ENCODE results near the gene GRIK3. TPM values are rescaled to one million over a fixed set of nuclear protein-coding genes. Genes with fewer than 3 reads are reported as not detected.

Gene GRIK3
- total RNA-seq, 4 donors from 2014 or later = 0.75 to 9.8 (median 1.2) TPM

DNA sequence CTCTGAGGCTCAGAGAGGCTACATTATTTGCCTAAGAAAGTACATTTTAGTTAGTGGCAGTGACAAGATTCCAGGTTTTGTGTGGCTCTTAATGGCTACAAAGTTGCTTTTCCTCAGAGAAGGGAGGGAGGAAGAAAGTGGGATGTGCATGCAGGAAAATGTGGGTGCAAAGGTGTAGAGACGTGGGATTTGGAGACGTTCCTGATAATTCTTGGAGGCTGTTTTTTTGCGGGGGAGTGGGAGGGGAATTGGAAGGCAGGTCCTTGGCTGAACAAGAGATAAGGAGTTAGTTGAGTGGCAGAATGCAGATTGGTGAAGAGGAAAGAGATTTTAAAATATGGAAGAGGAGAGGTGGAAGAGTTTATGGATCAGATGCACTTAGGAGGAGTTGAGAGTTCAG, 258.1 kb downstream of the GRIK3 start:
- no peak for DNase-seq
- H3K9me3 ChIP-seq = no peaks in the 10 kb centered on the region
- H3K36me3 ChIP-seq = no peaks in the 10 kb centered on the region
- H3K4me1 ChIP-seq = no peaks in the 10 kb centered on the region
- peaks cover 50% of the 10 kb centered on the region for H3K27me3 ChIP-seq
- no peak overlapping the region for H3K4me3 ChIP-seq
- in situ Hi-C loops (cut with MboI; ENCODE audit: low pct_ligation_motif_present in 1 of 4, low pct_unique_long_range_greater_than_20kb in 1 of 4, low sequenced_read_pairs in 3 of 4) (no loop called here), intact Hi-C loops (cut with DNase I; ENCODE audit: low total_unique reads) (no loop called here)
- no peak overlapping the region for H3K27ac ChIP-seq
- TF ChIP-seq EP300 (IDR thresholded peaks at IDR 0.05; ENCODE audit: low read depth) (no peak), POLR2AphosphoS5 (IDR thresholded peaks at IDR 0.05) (no peak), POLR2A (IDR thresholded peaks at IDR 0.05) (no peak)
- TF ChIP-seq, protein P1, sequence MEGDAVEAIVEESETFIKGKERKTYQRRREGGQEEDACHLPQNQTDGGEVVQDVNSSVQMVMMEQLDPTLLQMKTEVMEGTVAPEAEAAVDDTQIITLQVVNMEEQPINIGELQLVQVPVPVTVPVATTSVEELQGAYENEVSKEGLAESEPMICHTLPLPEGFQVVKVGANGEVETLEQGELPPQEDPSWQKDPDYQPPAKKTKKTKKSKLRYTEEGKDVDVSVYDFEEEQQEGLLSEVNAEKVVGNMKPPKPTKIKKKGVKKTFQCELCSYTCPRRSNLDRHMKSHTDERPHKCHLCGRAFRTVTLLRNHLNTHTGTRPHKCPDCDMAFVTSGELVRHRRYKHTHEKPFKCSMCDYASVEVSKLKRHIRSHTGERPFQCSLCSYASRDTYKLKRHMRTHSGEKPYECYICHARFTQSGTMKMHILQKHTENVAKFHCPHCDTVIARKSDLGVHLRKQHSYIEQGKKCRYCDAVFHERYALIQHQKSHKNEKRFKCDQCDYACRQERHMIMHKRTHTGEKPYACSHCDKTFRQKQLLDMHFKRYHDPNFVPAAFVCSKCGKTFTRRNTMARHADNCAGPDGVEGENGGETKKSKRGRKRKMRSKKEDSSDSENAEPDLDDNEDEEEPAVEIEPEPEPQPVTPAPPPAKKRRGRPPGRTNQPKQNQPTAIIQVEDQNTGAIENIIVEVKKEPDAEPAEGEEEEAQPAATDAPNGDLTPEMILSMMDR (IDR thresholded peaks at IDR 0.05) = no peak
- 19 to 46% methylated on average over 2 to 3 of the region's 3 CpGs for WGBS, 2 donors (ENCODE audit: low coverage in 1 of 2)

DNA sequence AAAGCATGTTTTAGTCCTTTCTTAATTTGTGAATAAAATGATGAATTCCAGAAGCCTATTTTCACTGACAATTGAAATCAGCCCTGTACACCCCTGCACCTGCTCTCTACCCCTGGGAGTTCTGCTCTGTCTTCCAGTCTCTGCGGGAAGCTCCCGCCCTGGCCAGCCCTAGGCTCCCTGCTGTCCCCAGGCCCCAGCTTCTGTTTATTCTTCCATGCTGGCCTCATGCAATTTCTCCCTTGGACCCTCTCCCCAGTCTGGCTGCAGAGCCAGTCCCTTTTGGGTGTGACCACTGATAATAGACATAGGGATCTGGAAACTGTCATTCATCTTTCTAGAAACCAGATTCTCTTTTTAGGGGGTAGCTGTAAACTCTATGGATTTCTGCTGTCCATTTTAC, 258.6 kb downstream of the GRIK3 start:
- intact Hi-C loops (cut with DNase I; ENCODE audit: low total_unique reads) = no loop called here
- WGBS, 2 donors (ENCODE audit: low coverage in 1 of 2) = 43 to 57% methylated on average over 2 of the region's 2 CpGs
- no peak for DNase-seq

DNA sequence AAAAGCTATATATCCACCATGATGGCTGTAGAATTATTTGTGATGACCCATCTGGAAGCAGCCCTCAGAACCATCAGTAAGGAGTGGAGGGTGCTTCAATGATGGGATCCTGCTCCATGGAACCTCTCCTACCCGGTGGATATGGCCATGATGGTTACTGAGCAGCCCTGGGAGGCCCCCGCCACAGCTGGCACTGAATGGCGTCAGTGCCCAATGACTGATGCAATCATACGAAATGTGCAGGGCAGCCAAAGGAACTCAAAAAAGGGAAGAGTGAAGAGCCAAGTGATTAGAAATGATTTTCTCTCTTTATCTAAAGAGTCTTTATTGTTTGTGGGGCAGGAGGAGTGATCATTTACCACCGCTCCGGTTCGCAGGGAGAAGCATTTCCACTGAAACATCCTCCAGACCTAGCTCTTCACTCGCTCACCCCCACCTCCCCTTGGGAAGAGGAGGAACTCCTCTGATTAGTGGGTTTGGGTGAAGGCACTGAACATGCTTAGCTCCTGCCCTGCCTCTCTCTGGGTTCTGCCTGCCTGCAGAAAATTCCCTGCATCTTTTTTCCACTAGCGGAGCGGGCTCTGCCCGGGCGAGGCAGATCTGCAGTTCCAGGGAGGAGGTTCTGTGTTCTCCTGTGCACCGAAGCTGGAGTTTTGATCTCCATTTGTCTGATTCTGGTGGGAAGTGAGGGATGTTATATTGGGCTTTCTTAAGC, 260.3 kb downstream of the GRIK3 start:
- intact Hi-C loops (cut with DNase I; ENCODE audit: low total_unique reads) (no loop called here), in situ Hi-C loops (cut with MboI; ENCODE audit: low pct_ligation_motif_present in 1 of 4, low pct_unique_long_range_greater_than_20kb in 1 of 4, low sequenced_read_pairs in 3 of 4) (no loop called here)
- Histone ChIP-seq H3K9me3 (no peaks in the 10 kb centered on the region), H3K36me3 (no peaks in the 10 kb centered on the region), H3K27ac (no peak overlapping the region), H3K4me1 (no peaks in the 10 kb centered on the region), H3K27me3 (peaks cover 62% of the 10 kb centered on the region), H3K4me3 (no peak overlapping the region)
- TF ChIP-seq EP300 (IDR thresholded peaks at IDR 0.05; ENCODE audit: low read depth) (no peak), POLR2A (IDR thresholded peaks at IDR 0.05) (no peak), POLR2AphosphoS5 (IDR thresholded peaks at IDR 0.05) (no peak)
- TF ChIP-seq, protein P1 (IDR thresholded peaks at IDR 0.05) = no peak
- 84 to 96% methylated on average over 5 to 13 of the region's 13 CpGs for WGBS, 2 donors (ENCODE audit: low coverage in 1 of 2)
- DNase-seq = no peak

More for the DNA sequence above, 258.6 kb downstream of the GRIK3 start:
- H3K4me1 ChIP-seq = no peaks in the 10 kb centered on the region
- no peak for TF ChIP-seq POLR2AphosphoS5 (IDR thresholded peaks at IDR 0.05)
- TF ChIP-seq EP300 (IDR thresholded peaks at IDR 0.05; ENCODE audit: low read depth) = no peak
- no peaks in the 10 kb centered on the region for H3K36me3 ChIP-seq
- H3K4me3 ChIP-seq = no peak overlapping the region
- in situ Hi-C loops (cut with MboI; ENCODE audit: low pct_ligation_motif_present in 1 of 4, low pct_unique_long_range_greater_than_20kb in 1 of 4, low sequenced_read_pairs in 3 of 4) = no loop called here
- H3K9me3 ChIP-seq = no peaks in the 10 kb centered on the region
- no peak overlapping the region for H3K27ac ChIP-seq
- H3K27me3 ChIP-seq = peaks cover 55% of the 10 kb centered on the region

DNA sequence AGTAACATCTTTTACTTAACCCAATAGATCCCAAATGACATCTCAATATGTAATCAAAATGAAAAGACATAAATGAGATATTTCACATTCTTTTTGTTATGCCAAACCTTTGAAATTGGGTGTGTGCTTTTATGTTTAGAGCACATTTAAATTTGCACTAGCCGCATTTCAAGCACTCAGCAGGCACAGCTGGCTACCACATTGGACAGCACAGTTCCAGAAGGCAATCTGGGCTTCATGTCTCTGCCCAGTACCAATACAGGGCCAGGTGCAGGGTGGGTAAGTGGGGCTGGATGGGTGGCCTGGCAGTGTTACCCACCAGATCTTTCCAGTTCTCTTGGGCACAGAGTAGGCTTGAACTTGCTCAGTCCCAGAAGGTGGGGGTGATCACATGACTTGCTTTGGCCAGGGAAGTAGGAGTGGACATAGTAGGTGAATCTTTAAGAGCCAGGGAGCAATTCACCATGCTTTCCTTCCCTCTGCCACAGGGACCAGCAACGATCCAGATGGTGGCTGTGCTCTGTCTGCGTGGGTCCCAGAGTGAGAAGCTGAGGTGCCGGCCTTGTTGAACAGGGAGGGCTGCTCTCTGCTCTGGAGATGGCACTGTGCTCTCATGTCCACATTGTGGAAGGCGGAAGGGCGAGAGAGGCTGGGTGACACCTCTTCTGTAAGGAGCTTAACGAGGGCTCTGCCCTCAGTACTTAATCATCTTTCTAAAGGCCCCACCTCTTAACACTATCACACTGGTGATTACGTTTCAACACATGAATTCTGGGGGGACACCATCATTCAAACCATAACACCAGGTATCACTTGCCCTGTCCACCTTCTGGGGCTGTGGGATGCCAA, 261.4 kb downstream of the GRIK3 start:
- peaks cover 62% of the 10 kb centered on the region for H3K27me3 ChIP-seq

More for the DNA sequence above, 261.4 kb downstream of the GRIK3 start:
- intact Hi-C loops (cut with DNase I; ENCODE audit: low total_unique reads) (no loop called here), in situ Hi-C loops (cut with MboI; ENCODE audit: low pct_ligation_motif_present in 1 of 4, low pct_unique_long_range_greater_than_20kb in 1 of 4, low sequenced_read_pairs in 3 of 4) (no loop called here)
- 60 to 82% methylated on average over 1 to 8 of the region's 8 CpGs for WGBS, 2 donors (ENCODE audit: low coverage in 1 of 2)
- no peak for DNase-seq
- H3K9me3 ChIP-seq = no peaks in the 10 kb centered on the region
- no peak overlapping the region for H3K4me3 ChIP-seq
- no peak for TF ChIP-seq POLR2AphosphoS5 (IDR thresholded peaks at IDR 0.05)
- TF ChIP-seq POLR2A (IDR thresholded peaks at IDR 0.05) = no peak
- TF ChIP-seq, protein P1 (IDR thresholded peaks at IDR 0.05) = no peak
- no peaks in the 10 kb centered on the region for H3K4me1 ChIP-seq
- H3K27ac ChIP-seq = no peak overlapping the region
- no peaks in the 10 kb centered on the region for H3K36me3 ChIP-seq
